H9 (cell line): ENCODE results near the gene ACTN1. TPM values are rescaled to one million over a fixed set of nuclear protein-coding genes. Genes with fewer than 3 reads are reported as not detected.

Experiments used
- DNase-seq: peaks from one replicate; pipeline ENCODE4 v3.0.0-alpha.2; 2017
- H2AFZ ChIP-seq: one replicate; pipeline ENCODE4 v1.6.1; 2013; ENCODE audit warnings: mild to moderate bottlenecking, low read length, control low read depth, moderate library complexity
- H2AK5ac ChIP-seq: 2 replicates; pipeline ENCODE4 v1.6.1; 2013; ENCODE audit warnings: low read length, control low read depth, mixed read lengths; ENCODE audit not compliant: insufficient read length
- H2BK120ac ChIP-seq: one replicate; pipeline ENCODE4 v1.6.1; 2013; ENCODE audit warnings: low read depth, mild to moderate bottlenecking, low read length, control low read depth, inconsistent platforms; ENCODE audit not compliant: poor library complexity, severe bottlenecking
- H2BK12ac ChIP-seq: 2 replicates; pipeline ENCODE4 v1.6.1; 2013; ENCODE audit warnings: low read length, control low read depth, mixed read lengths, low read depth; ENCODE audit not compliant: insufficient read length
- H2BK15ac ChIP-seq: 2 replicates; pipeline ENCODE4 v1.6.1; 2013; ENCODE audit warnings: low read depth, low read length, control low read depth
- H2BK20ac ChIP-seq: one replicate; pipeline ENCODE4 v1.6.1; 2013; ENCODE audit warnings: low read depth, mild to moderate bottlenecking, low read length, control low read depth, inconsistent platforms; ENCODE audit not compliant: poor library complexity, severe bottlenecking
- H2BK5ac ChIP-seq: 2 replicates; pipeline ENCODE4 v1.6.1; 2013; ENCODE audit warnings: low read length, control low read depth, mixed read lengths; ENCODE audit not compliant: insufficient read length
- H3K14ac ChIP-seq: 2 replicates; pipeline ENCODE4 v1.6.1; 2013; ENCODE audit warnings: low read length, control low read depth; ENCODE audit not compliant: insufficient read depth
- H3K18ac ChIP-seq: 2 replicates; pipeline ENCODE4 v1.6.1; 2013; ENCODE audit warnings: low read depth, mild to moderate bottlenecking, mixed read lengths, low read length, control low read depth; ENCODE audit not compliant: insufficient read length
- H3K23ac ChIP-seq: 2 replicates; pipeline ENCODE4 v1.6.1; 2013; ENCODE audit warnings: low read length, control low read depth, mixed read lengths, low read depth; ENCODE audit not compliant: insufficient read length
- H3K23me2 ChIP-seq: 2 replicates; pipeline ENCODE4 v1.6.1; 2013; ENCODE audit warnings: low read depth, mild to moderate bottlenecking, mixed read lengths, low read length, control low read depth; ENCODE audit not compliant: insufficient read length, poor library complexity, severe bottlenecking
- H3K27ac ChIP-seq: 2 replicates; pipeline ENCODE4 v1.5.1; 2013; ENCODE audit warnings: low read length, control low read depth, mixed read lengths, low read depth; ENCODE audit not compliant: insufficient read length
- H3K27me3 ChIP-seq: 2 replicates; pipeline ENCODE4 v1.6.1; 2013; ENCODE audit warnings: low read length, control low read depth, inconsistent platforms; ENCODE audit not compliant: insufficient read depth
- H3K4ac ChIP-seq: 2 replicates; pipeline ENCODE4 v1.6.1; 2013; ENCODE audit warnings: low read depth, mild to moderate bottlenecking, control low read depth, inconsistent platforms, low read length, moderate library complexity
- H3K4me1 ChIP-seq: 2 replicates; pipeline ENCODE4 v1.6.1; 2013; ENCODE audit warnings: low read length, control low read depth, inconsistent platforms; ENCODE audit not compliant: insufficient read depth
- H3K4me2 ChIP-seq: 2 replicates; pipeline ENCODE4 v1.6.1; 2013; ENCODE audit warnings: low read length, control low read depth, mixed read lengths; ENCODE audit not compliant: insufficient read length, insufficient read depth
- H3K56ac ChIP-seq: 2 replicates; pipeline ENCODE4 v1.6.1; 2013; ENCODE audit warnings: low read depth, mild to moderate bottlenecking, mixed read lengths, low read length, control low read depth; ENCODE audit not compliant: insufficient read length
- H3K79me1 ChIP-seq: 2 replicates; pipeline ENCODE4 v1.6.1; 2013; ENCODE audit warnings: low read depth, mild to moderate bottlenecking, moderate library complexity, low read length, control low read depth, inconsistent platforms; ENCODE audit not compliant: insufficient read depth, poor library complexity, severe bottlenecking
- H3K79me2 ChIP-seq: 2 replicates; pipeline ENCODE4 v1.6.1; 2013; ENCODE audit warnings: low read length, control low read depth, inconsistent platforms; ENCODE audit not compliant: insufficient read depth
- H3K9ac ChIP-seq: 2 replicates; pipeline ENCODE4 v1.6.1; 2013; ENCODE audit warnings: low read length, control low read depth, mixed read lengths; ENCODE audit not compliant: insufficient read length; ENCODE audit errors: extremely low read depth
- H3K9me3 ChIP-seq: one replicate; pipeline ENCODE4 v1.6.1; 2013; ENCODE audit warnings: low read depth, low read length, inconsistent platforms; ENCODE audit not compliant: control insufficient read depth
- H3T11ph ChIP-seq: one replicate; pipeline ENCODE4 v1.6.1; 2013; ENCODE audit warnings: mild to moderate bottlenecking, low read length, control low read depth, inconsistent platforms
- H4K20me1 ChIP-seq: one replicate; pipeline ENCODE4 v1.6.1; 2013; ENCODE audit not compliant: control insufficient read depth, insufficient read length, insufficient read depth
- H4K5ac ChIP-seq: 2 replicates; pipeline ENCODE4 v1.6.1; 2013; ENCODE audit warnings: low read depth, mild to moderate bottlenecking, mixed read lengths, low read length, control low read depth; ENCODE audit not compliant: insufficient read length
- H4K8ac ChIP-seq: replicated peaks from 2 replicates; pipeline ENCODE4 v1.6.1; 2013; ENCODE audit warnings: low read length, control low read depth, mixed read lengths, low read depth; ENCODE audit not compliant: insufficient read length
- H4K91ac ChIP-seq: 2 replicates; pipeline ENCODE4 v1.6.1; 2013; ENCODE audit warnings: low read depth, mild to moderate bottlenecking, moderate library complexity, mixed read lengths, low read length, control low read depth; ENCODE audit not compliant: insufficient read length
- H3K27ac Mint-ChIP-seq, 3 experiments: 2 replicates in 2 of 3; 3 replicates in 1 of 3; pipeline ENCODE4 v1.8.0; 2020 to 2021; ENCODE audit warnings: mixed read lengths in 3 of 3, mild to moderate bottlenecking in 1 of 3, moderate library complexity in 1 of 3
- H3K27me3 Mint-ChIP-seq: 2 replicates; pipeline ENCODE4 v1.8.0; 2021; ENCODE audit warnings: low read depth, mild to moderate bottlenecking, moderate library complexity, mixed read lengths
- H3K36me3 Mint-ChIP-seq, 3 experiments: 2 replicates in 2 of 3; 3 replicates in 1 of 3; pipeline ENCODE4 v1.8.0; 2020 to 2021; ENCODE audit warnings: low read depth in 3 of 3, mixed read lengths in 3 of 3; ENCODE audit not compliant: insufficient read depth in 1 of 3
- H3K4me1 Mint-ChIP-seq, 2 experiments: 2 replicates each; pipeline ENCODE4 v1.8.0; 2020; ENCODE audit warnings: mixed read lengths in 2 of 2
- H3K4me3 Mint-ChIP-seq, 2 experiments: 2 replicates in 1 of 2; 3 replicates in 1 of 2; pipeline ENCODE4 v1.8.0; 2020 to 2021; ENCODE audit warnings: mild to moderate bottlenecking in 2 of 2, mixed read lengths in 2 of 2, moderate library complexity in 1 of 2
- H3K9me3 Mint-ChIP-seq, 2 experiments: 2 replicates in 1 of 2; 3 replicates in 1 of 2; pipeline ENCODE4 v1.8.0; 2020; ENCODE audit warnings: mild to moderate bottlenecking in 2 of 2, mixed read lengths in 2 of 2, moderate library complexity in 1 of 2
- WGBS: extraction: QIAGEN DNeasy Blood & Tissue Kit; methylation state at CpG from one replicate; pipeline ENCODE4 v1.1.7; 2013; ENCODE audit warnings: missing lambda C conversion rate, low lambda C conversion rate, mixed read lengths; ENCODE audit not compliant: insufficient read length; ENCODE audit errors: extremely low coverage; 5-methylcytosine and 5-hydroxymethylcytosine counted together
- total RNA-seq: library from RNA; stranded (reverse); gene quantifications from 2 replicates; pipeline ENCODE4 v1.2.1, GENCODE V29; 2021
- TF ChIP-seq, protein P1 (sequence below): fragments of 200-600 bp; sonication (generic); conservative IDR thresholded peaks from 3 replicates; pipeline ENCODE4 v1.8.0; 2021; ENCODE audit warnings: antibody characterized with exemption, mild to moderate bottlenecking

The ACTN1 gene
- total RNA-seq, 1 experiment from 2014 or later, result 219 TPM

DNA sequence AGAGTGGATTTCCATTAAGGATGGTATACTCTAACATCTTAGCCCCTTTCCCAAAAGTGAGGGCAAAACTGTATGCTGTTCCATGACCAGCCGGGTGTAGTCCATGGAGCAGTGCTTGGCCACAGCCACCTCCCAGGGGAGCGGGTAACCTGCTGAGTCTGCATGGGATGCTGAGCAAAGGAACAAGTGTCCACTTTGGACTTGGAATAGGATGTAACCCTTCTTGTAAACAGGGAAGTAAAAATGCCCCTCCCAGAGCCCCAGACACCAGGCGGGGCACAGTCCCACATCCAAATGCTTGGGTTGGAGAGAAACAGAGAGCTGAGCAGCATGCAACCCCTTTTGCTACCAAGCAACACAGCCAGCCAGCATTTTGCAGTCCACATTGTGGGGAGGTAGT, 65.6 kb downstream of the ACTN1 start:
- Mint-ChIP-seq H3K27me3 (no peaks in the 10 kb centered on the region), H3K9me3 (no peaks in the 10 kb centered on the region), H3K4me3 (no peak overlapping the region), H3K4me1 (peaks cover 10% of the 10 kb centered on the region in 2 experiments; a peak in 3 of 4 replicates), H3K36me3 (peaks cover 37 to 79% (median 63%) of the 10 kb centered on the region in 3 experiments), H3K27ac (peak overlapping the region in 1 of 3 experiments; percentile 10; a peak in 1 of 7 replicates)
- Histone ChIP-seq H2BK120ac (no peak overlapping the region), H3K4ac (no peak overlapping the region), H3K27ac (no peak overlapping the region), H2BK15ac (no peak overlapping the region), H3K9me3 (no peaks in the 10 kb centered on the region), H3K9ac (no peak overlapping the region), H2AK5ac (no peak overlapping the region), H2BK20ac (no peak overlapping the region), H4K8ac (no peak overlapping the region), H3T11ph (no peak overlapping the region), H2BK5ac (no peak overlapping the region), H3K79me1 (peaks cover 2% of the 10 kb centered on the region), H4K20me1 (no peaks in the 10 kb centered on the region), H3K56ac (no peak overlapping the region), H3K18ac (no peak overlapping the region), H2AFZ (no peak overlapping the region), H3K4me1 (no peaks in the 10 kb centered on the region), H4K5ac (no peak overlapping the region), H3K14ac (no peak overlapping the region), H2BK12ac (no peak overlapping the region), H3K23ac (no peak overlapping the region), H3K27me3 (no peaks in the 10 kb centered on the region), H3K79me2 (no peaks in the 10 kb centered on the region; the same call in 1 of the 2 replicates), H3K4me2 (no peak overlapping the region), H3K23me2 (no peaks in the 10 kb centered on the region), H4K91ac (no peak overlapping the region)
- DNase-seq, result no peak
- TF ChIP-seq, protein P1, sequence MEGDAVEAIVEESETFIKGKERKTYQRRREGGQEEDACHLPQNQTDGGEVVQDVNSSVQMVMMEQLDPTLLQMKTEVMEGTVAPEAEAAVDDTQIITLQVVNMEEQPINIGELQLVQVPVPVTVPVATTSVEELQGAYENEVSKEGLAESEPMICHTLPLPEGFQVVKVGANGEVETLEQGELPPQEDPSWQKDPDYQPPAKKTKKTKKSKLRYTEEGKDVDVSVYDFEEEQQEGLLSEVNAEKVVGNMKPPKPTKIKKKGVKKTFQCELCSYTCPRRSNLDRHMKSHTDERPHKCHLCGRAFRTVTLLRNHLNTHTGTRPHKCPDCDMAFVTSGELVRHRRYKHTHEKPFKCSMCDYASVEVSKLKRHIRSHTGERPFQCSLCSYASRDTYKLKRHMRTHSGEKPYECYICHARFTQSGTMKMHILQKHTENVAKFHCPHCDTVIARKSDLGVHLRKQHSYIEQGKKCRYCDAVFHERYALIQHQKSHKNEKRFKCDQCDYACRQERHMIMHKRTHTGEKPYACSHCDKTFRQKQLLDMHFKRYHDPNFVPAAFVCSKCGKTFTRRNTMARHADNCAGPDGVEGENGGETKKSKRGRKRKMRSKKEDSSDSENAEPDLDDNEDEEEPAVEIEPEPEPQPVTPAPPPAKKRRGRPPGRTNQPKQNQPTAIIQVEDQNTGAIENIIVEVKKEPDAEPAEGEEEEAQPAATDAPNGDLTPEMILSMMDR, result no peak
- no CpG with 5 or more reads among the region's 3 CpGs for WGBS
